ENCODE measurements around the gene KIF19.

Gene KIF19

GRCh38 chr17:74373838-74374606 lies 48.0 kb downstream of the KIF19 start:
- H3K27ac Mint-ChIP-seq, result peak overlapping the region in 2 of 3 experiments; percentile 23 to 24
- H3K36me3 Mint-ChIP-seq (ENCODE audit: low read depth), result no peaks in the 10 kb centered on the region
- H3K9me3 Mint-ChIP-seq, result no peaks in the 10 kb centered on the region
- H3K4me1 Mint-ChIP-seq, result peaks cover 5% of the 10 kb centered on the region
- no peak for TF ChIP-seq CTCF (IDR thresholded peaks at IDR 0.05; ENCODE audit: unreplicated experiment in 3 of 3)
- peaks cover 28% of the 10 kb centered on the region for H3K27me3 Mint-ChIP-seq (ENCODE audit: low read depth)
- no peak overlapping the region for H3K4me3 Mint-ChIP-seq

- H3K27ac Mint-ChIP-seq, result no peak overlapping the region
- no peaks in the 10 kb centered on the region for H3K9me3 Mint-ChIP-seq
- H3K4me1 Mint-ChIP-seq, result peaks cover 5% of the 10 kb centered on the region
- no peak for TF ChIP-seq CTCF (IDR thresholded peaks at IDR 0.05; ENCODE audit: unreplicated experiment in 3 of 3)
- peaks cover 21% of the 10 kb centered on the region for H3K27me3 Mint-ChIP-seq (ENCODE audit: low read depth)
- no peak overlapping the region for H3K4me3 Mint-ChIP-seq
- no peaks in the 10 kb centered on the region for H3K36me3 Mint-ChIP-seq (ENCODE audit: low read depth)
Observed at GRCh38 chr17:74374858-74375257, 48.8 kb downstream of the KIF19 start.

GRCh38 chr17:74379495-74380085 lies 53.6 kb downstream of the KIF19 start:
- TF ChIP-seq CTCF (IDR thresholded peaks at IDR 0.05; ENCODE audit: unreplicated experiment in 3 of 3), result peak; percentile 85 to 98 (median 95)
- H3K4me1 Mint-ChIP-seq, result peaks cover 12% of the 10 kb centered on the region
- H3K27ac Mint-ChIP-seq, result no peak overlapping the region
- no peak overlapping the region for H3K4me3 Mint-ChIP-seq
- no peaks in the 10 kb centered on the region for H3K9me3 Mint-ChIP-seq
- no peaks in the 10 kb centered on the region for H3K36me3 Mint-ChIP-seq (ENCODE audit: low read depth)
- peaks cover 19% of the 10 kb centered on the region for H3K27me3 Mint-ChIP-seq (ENCODE audit: low read depth)

GRCh38 chr17:74380086-74380958 lies 54.3 kb downstream of the KIF19 start:
- no peak overlapping the region for H3K4me3 Mint-ChIP-seq
- peaks cover 18% of the 10 kb centered on the region for H3K27me3 Mint-ChIP-seq (ENCODE audit: low read depth)
- peak overlapping the region; percentile 37 to 56 (median 44) for H3K27ac Mint-ChIP-seq
- H3K9me3 Mint-ChIP-seq, result no peaks in the 10 kb centered on the region
- H3K36me3 Mint-ChIP-seq (ENCODE audit: low read depth), result no peaks in the 10 kb centered on the region
- no peak for TF ChIP-seq CTCF (IDR thresholded peaks at IDR 0.05; ENCODE audit: unreplicated experiment in 3 of 3)
- H3K4me1 Mint-ChIP-seq, result peaks cover 12% of the 10 kb centered on the region

DNA sequence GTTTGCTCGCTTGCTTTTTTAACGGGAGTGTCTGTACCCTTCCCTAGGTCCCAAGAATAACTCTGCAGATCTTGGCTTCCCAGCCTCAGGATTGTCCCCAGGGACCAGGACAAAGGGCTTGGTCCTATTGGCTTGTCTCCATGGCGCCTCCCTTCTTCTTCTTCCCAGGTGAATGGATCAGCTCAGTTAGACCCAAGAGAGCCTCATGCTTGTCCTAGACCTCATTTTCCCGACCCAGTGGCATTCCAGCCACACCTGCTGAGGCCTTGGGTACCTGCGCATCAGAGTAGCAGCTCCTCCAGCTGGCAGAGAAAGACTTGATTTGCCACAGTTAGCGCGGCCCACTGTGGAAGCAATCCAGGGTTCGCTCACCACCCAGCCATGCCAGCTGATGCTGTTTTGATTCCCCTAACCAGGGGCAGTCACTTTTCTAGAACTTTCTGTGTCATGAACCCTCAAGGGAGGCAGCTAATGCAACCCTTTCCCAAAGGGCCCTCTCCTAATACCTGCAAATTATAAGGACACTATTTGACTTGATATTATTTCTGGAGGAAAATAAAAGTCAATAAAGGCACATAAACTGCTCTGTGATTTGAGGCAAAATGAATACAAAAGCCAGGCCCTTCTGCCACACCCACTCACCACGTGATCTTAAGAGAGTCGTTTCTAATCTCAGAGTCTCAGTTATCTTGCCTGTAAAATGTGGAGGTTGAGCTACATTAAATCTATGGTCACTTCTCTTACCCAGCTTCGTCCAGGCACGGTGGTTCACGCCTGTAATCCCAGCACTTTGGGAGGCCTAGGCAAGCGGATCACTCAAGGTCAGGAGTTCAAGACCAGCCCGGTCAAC lies 55.2 kb downstream of the KIF19 start:
- Mint-ChIP-seq H3K36me3 (ENCODE audit: low read depth) (no peaks in the 10 kb centered on the region), H3K4me3 (no peak overlapping the region), H3K9me3 (no peaks in the 10 kb centered on the region), H3K27ac (peak overlapping the region in 1 of 3 experiments; percentile 56), H3K4me1 (peaks cover 12% of the 10 kb centered on the region), H3K27me3 (ENCODE audit: low read depth) (peaks cover 16% of the 10 kb centered on the region)
- TF ChIP-seq CTCF (IDR thresholded peaks at IDR 0.05; ENCODE audit: unreplicated experiment in 3 of 3), result no peak

Measured in nephron (organoid).